SK-N-DZ (cell line): ENCODE data around the gene ZBED1.
"Not testable (repeated sequence)": the region's sequence is repeated elsewhere in the genome, so short reads cannot be mapped to it uniquely, and the experiment has no call there.

Experiments used
- DNase-seq: peaks from one replicate; pipeline ENCODE4 v3.0.0-alpha.2; 2015; ENCODE audit warnings: low spot score

Gene ZBED1

GRCh38 chrX:2519638-2520037, 18.9 kb upstream of the ZBED1 start:
- DNase-seq, result not testable (repeated sequence)

DNA sequence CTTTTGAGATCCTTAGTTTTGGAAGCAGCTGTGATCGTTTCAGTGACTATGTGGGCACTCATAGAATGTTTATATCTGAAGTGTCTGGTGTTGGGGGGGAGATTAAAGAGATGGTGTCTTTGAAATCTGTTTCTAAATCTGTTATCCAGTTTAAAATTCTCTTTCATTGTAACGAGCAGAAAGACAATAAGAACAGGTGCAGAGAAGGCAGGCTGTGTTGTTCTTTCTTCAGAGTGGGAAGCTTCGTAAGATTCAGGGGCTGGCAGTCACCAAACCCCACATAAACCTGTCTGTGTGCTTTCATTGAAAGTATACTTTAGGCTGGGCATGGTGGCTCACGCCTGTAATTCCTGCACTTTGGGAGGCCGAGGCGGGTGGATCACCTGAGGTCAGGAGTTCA, 16.3 kb upstream of the ZBED1 start:
- no peak for DNase-seq

DNA sequence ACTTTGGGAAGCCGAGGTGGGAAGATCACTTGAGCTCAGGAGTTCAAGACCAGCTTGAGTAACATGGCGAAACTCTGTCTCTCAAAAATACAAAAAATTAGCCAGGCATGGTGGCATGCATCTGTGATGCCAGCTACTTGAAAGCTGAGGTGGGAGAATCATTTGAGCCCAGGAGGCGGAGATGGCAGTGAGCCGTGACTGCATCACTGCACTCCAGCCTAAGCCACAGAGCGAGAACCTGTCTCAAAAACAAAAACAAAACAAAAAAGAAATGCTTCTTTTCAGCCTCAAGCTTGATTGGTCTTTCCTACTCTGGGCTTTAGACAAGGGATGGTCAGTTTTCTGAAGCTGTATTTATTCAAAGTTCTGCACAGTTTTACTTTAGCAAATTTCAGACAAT, 15.8 kb upstream of the ZBED1 start:
- DNase-seq, result no peak

DNA sequence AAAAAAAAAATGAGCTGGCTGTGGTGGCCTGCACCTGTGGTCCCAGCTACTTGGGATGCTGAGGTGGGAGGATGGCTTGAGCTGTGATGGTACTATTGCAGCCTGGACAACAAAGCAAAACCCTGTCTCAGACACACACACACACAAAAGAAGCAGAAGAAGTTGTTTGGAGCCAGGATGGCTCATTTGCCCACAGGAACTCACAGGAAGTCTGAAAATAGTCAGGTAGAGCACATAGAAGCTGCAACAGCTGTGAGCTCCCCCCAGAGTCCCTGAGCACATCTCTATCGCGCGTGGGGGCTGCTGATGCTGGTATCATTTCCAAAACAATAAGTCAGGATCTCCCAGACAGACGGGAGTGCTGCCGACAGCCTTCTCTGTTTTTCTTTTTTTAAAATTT, 13.4 kb upstream of the ZBED1 start:
- DNase-seq, result no peak

DNA sequence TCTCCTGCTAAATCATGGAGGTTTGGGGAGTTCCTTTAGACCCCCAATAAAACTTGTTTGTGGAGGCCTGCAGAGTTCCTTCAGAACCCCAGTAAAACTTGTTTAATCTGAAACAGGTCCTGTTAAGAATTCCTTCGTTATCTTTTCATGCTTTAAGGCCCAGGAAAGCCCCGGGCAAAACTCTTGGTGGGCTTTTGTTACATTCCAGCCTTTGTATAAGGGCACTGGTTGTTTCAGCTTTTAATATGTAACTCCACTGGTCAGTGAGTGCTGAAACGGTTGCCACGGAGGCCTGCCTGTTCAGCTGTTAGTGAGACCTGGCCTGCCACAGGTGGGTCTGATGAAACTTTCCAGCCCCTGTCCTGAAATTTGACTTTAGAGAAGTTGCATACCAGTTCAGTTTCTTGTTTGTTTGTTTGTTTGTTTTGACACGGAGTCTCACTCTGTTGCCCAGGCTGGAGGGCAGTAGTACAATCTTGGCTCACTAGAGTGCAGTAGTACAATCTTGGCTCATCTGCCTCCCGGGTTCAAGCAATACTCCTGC, 12.4 kb upstream of the ZBED1 start:
- DNase-seq, result no peak

DNA sequence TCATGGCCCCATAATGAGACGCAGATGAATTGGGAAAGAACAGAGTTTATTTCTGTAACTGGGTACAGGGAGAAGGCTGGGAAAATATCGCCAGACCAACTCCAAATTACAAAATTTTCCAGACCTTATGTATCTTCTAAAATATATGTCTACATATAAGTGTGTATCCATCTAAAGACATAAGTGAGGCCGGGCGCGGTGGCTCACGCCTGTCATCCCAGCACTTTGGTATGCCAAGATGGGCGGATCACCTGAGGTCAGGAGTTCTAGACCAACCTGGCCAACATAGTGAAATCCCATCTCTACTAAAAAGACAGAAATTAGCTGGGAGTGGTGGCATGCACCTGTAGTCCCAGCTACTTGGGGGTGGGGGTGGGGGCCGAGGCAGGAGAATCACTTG, 11.7 kb upstream of the ZBED1 start:
- no peak for DNase-seq

- no peak for DNase-seq
These were observed 10.6 kb upstream of the ZBED1 start for GRCh38 chrX:2511326-2511725.

DNA sequence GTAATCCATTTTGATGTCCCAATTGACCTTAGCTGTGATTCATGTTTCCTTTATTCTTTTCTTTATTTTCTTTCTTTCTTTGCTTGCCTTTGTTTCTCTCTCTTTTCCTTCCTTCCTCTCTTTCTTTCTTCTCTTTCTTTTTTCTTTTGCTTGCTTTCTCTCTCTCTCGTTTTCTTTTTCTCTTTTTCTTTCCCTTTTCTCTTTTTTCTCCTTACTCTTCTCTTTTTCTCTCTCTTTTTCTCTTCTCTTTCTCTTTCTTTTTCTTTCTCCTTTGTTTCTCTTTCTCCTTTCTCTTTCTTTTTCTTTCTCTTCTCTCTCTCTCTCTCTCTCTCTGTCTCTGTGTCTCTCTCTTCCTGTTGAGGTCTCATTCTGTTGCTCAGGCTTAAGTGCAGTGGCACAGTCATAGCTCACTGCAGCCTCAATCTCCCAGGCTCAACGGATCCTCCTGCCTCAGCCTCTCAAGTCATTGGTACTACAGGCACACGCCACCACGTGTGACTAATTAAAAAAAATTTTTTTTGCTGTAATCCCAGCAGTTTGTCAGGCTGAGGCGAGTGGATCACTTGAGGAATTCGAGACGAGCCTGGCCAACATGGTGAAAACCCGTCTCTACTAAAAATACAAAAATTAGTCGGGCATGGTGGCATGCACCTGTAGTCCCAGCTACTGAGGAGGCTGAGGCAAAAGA, 8.0 kb upstream of the ZBED1 start:
- no peak for DNase-seq

DNA sequence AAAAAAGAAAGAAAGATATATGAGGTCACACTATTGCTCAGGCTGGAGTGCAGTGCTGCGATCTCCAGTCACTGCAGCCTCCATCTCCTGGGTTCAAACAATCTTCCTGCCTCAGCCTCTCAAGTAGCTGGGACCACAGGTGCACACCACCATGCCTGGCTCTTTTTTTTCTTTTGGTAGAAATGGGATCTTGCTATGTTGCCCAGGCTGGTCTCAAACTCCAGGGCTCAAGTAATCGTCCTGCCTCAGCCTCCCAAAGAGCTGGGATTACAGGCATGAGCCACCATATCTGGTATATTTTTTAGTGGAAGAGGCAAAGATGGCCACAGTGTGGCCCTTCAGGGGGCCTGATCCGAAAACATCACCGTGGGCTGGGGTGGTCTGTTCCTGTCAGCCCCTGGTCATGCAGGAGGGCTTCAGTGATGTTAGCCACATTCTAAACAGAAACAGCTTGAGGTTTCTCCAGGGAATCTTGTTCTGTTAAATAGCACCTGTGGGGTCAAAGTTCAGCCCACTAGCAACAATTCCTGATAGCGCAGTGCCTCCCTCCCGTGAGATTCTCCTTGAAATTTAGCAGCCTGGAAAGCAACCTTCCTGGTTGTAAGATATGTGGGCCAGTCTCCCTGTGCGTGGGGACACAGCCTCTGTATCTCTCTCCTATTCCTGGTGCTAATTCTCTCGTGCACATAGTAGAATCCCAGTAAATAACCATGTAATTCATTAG, 7.3 kb upstream of the ZBED1 start:
- DNase-seq, result no peak

DNA sequence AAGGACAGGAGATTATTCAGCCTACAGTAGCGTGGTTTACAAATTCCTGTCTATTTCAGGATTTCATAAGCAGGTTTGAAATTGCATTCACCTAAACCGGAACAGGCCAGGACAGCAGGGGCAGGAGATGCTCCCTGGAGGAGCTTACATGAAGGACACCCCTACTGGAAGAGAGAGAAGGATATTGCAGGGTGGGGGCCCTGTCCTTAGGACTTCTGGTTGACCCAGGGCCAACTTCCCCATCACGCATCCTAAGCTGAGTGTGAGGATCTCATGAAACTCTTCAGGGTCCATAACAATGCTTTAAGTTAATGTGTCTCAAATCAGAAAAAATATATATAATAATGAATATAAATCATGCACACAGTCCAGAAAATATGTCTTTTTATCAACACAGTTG, 6.4 kb upstream of the ZBED1 start:
- no peak for DNase-seq

- not testable (repeated sequence) for DNase-seq
These were observed 4.6 kb upstream of the ZBED1 start for GRCh38 chrX:2505341-2505740.

DNA sequence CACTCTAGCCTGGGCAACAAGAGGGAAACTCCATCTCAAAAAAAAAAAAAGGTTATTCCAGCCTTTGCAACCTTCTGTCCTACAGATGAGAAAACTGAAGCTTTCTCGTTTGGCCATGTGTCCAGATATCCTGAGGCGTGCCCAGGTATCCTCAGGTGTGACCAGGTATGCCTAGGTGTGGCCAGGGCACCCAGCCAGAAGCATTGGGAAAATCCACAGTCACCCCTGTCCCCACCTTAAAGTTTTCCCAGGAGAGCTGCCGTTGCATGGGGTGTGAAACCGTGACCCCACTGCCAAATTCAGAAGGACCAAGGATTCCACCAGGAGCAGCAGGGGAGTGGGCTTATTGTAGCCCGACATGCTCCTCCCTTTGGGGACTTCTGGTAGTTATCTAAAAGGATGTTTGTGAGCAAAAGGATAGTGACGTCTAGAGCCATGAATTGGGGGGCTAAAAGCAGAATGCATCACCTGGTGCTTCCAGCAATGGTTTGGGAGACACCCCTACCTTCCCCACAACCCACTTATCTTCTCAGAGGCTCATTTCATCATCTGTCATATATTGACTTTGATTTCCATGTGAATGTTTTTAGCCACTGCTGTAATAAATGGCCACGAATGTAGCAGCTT, 4.0 kb upstream of the ZBED1 start:
- DNase-seq, result no peak

- no peak for DNase-seq
These were observed 3.1 kb upstream of the ZBED1 start for GRCh38 chrX:2503591-2504500.

DNA sequence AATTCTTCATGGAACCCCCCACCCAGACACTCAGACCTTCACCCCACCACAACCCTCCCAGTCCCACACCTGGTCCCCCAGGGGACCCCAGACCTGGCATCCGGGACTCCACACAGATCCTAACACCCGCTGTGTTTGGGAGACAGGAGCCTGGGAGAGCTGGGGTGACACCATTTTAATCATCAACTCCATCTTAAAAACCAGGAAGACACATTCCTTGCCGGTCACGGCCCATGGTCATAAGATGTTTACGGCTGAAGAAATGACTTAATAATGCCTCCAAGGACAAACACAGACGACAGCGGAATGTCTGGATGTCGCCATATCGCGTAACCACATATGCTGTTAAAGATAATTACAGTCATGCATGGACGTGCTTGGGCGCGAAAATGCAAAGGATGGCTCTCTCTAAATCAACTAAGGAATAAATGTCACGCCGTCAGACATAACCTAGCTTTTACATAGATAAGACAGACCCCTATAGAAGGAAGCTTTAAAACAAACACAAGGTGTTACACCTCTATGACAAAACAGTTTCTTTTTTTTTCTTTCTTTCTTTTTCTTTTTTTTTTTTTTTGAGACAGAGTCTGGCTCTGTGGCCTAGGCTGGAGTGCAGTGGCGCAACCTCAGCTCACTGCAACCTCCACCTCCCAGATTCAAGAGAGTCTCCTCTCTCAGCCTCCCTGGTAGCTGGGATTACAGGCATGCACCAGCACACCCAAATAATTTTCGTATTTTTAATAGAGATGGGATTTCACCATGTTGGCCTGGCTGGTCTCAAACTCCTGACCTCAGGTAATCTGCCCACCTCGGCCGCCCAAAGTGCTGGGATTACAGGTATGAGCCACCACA, 2.1 kb upstream of the ZBED1 start:
- no peak for DNase-seq

DNA sequence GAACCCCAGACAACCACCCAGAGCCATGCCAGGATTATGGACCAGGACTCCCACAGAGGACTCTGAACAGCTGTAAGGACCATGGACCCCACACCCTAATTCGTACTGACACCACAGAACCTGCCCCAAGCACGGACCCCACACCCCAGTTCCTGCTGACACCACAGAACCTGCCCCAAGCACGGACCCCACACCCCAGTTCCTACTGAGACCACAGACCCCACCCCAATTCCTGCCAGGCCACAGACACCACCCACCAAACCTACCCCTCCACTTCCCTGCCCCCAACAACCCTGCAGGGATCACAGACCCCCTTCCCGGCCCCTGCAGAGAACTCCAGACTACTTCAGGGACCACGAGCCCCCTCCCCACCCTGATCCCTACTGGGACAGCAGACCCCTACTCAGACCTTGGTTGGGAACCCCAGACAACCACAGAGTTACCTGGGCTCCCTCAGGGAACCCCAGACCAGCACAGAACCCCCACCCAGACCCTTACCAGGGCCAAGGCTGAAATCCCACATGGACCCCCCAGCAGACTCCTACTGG, 1.4 kb upstream of the ZBED1 start:
- DNase-seq, result no peak

DNA sequence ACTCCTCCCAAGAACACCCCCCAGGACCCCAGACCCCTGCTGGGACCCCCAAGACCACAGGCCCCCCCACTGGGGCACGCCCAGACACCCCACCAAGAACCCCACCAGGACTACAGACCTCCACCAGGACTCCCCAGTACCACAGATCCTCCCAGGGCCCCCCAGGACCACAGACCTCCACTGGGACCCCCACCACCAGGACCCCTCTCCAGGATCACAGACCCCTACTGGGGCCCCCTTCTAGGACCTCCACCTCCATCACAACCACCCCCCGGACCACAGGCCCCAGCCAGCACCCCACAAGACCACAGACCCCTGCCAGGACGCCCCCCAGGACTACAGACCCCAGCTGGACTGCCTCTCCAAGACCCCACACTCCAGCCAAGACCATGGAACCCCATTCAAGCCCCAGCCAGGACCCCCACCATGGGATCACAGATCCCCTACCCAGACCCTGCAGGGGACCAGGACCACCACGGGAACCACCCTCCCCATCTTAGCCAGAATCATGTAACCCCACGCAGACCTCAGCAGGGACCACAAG, 855 bp upstream of the ZBED1 start:
- DNase-seq, result no peak

- peak; percentile 15 for DNase-seq
These were observed 529 bp downstream of the ZBED1 start for GRCh38 chrX:2500091-2500802.

GRCh38 chrX:2499507-2499906, 1.3 kb downstream of the ZBED1 start:
- DNase-seq, result no peak

GRCh38 chrX:2498781-2499302, 1.9 kb downstream of the ZBED1 start:
- DNase-seq, result no peak
